Erythroblast (primary cell): ENCODE measurements around the gene MINDY3.

ENCODE experiments used
- GATA1 ChIP-seq: IDR thresholded peaks from 2 replicates; pipeline ENCODE4 v1.6.1; 2011; ENCODE audit warnings: low read depth, mild to moderate bottlenecking, control low read depth, low read length, moderate library complexity
- POLR2A ChIP-seq: IDR thresholded peaks from 2 replicates; pipeline ENCODE4 v1.6.1; 2011; ENCODE audit warnings: mild to moderate bottlenecking, low read length

DNA sequence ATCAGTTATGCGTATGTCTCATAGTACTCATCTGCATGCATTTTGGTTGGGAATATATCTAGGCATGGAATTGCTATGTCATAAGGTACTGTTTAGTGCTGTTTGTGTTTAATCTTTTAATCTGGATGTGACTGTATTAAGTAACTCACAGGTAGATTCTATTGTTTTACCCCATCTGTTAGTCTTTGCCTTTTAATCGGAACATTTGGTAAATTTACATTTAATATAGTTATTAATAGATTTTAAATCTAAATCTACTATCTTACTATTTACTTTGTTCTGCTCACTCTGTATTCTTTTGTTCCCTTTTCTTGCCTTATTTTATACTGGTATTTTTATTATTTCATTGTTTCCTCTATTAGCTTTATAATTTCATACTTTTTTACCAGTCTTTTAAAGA is 130.0 kb downstream of the MINDY3 start:
- TF ChIP-seq POLR2A = no peak
- no peak for TF ChIP-seq GATA1
